ENCODE results near the gene DISP3. TPM values are rescaled to one million over a fixed set of nuclear protein-coding genes. Genes with fewer than 3 reads are reported as not detected.

DISP3 gene
- total and polyA plus RNA-seq, 2 of the 13 experiments (the other 11 are each of a cell fraction or from before 2014, with no cell fraction given), result 0.08 to 0.13 TPM

- H2AFZ ChIP-seq (ENCODE audit: low read length), result no peak overlapping the region
- FAIRE-seq (no peak), ATAC-seq (no peak), DNase-seq (ENCODE audit: low spot score) (no peak)
- H3K27ac ChIP-seq (ENCODE audit: extremely low read length, insufficient read depth, low read length), result no peak overlapping the region
- intact Hi-C loops (cut with micrococcal nuclease; ENCODE audit: unreplicated experiment), result no loop called here
- H4K20me1 ChIP-seq (ENCODE audit: insufficient read depth, low read length), result no peaks in the 10 kb centered on the region
- H3K79me2 ChIP-seq (ENCODE audit: insufficient read depth, low read length), result no peaks in the 10 kb centered on the region
- no peak overlapping the region for H3K9ac ChIP-seq (ENCODE audit: insufficient read depth, low read depth, low read length)
- H3K4me2 ChIP-seq (ENCODE audit: low read depth, low read length), result no peak overlapping the region
- H3K4me1 ChIP-seq (ENCODE audit: insufficient read depth, low read length), result no peaks in the 10 kb centered on the region
- no peak overlapping the region for H3K4me3 ChIP-seq (replicated peaks in 1 of 3; ENCODE audit: insufficient read depth in 1 of 3, low read depth in 2 of 3, low read length in 3 of 3)
- POLR2A ChIA-PET, result no interaction called here
- in situ Hi-C loops (cut with HindIII; ENCODE audit: extremely low pct_ligation_motif_present, low pct_unique_long_range_greater_than_20kb), result no loop called here
- no peaks in the 10 kb centered on the region for H3K36me3 ChIP-seq (replicated peaks in 1 of 2; ENCODE audit: control insufficient read depth in 1 of 2, insufficient read depth in 2 of 2, low read length in 2 of 2)
- H3K27me3 ChIP-seq (ENCODE audit: control insufficient read depth in 1 of 2, insufficient read depth in 2 of 2, low read length in 2 of 2), result peaks cover 0 to 29% of the 10 kb centered on the region in 2 experiments; a peak in 3 of 5 replicates
- WGBS (ENCODE audit: low lambda C conversion rate), result 22% methylated on average over 16 of the region's 23 CpGs
- no peaks in the 10 kb centered on the region for H3K9me3 ChIP-seq (ENCODE audit: low read length)
- BruUV-seq (replicated peaks), result no TSS peak
- TF ChIP-seq SMARCC2 (IDR thresholded peaks at IDR 0.05) (no peak), NR2F1 (CRISPR knock-in tag; IDR thresholded peaks at IDR 0.05) (no peak), ZBTB37 (CRISPR knock-in tag; IDR thresholded peaks at IDR 0.05) (no peak), ZKSCAN8 (CRISPR knock-in tag; IDR thresholded peaks at IDR 0.05; ENCODE audit: borderline replicate concordance) (no peak), ZNF431 (CRISPR knock-in tag; IDR thresholded peaks at IDR 0.05; ENCODE audit: borderline replicate concordance, low read depth) (no peak), FOSL2 (CRISPR knock-in tag; IDR thresholded peaks at IDR 0.05) (no peak), FLYWCH1 (CRISPR knock-in tag; IDR thresholded peaks at IDR 0.05) (no peak), MTA1 (CRISPR knock-in tag; IDR thresholded peaks at IDR 0.05; ENCODE audit: borderline replicate concordance) (no peak), ZNF251 (CRISPR knock-in tag; IDR thresholded peaks at IDR 0.05) (no peak), KLF6 (CRISPR knock-in tag; IDR thresholded peaks at IDR 0.05) (no peak), PTBP1 (IDR thresholded peaks at IDR 0.05; ENCODE audit: low read depth, low read length, poor library complexity, severe bottlenecking) (no peak), NFIC (IDR thresholded peaks at IDR 0.05; ENCODE audit: low read length) (no peak), TGIF2 (CRISPR knock-in tag; IDR thresholded peaks at IDR 0.05) (no peak), GATA4 (IDR thresholded peaks at IDR 0.05; ENCODE audit: borderline replicate concordance, low read depth) (no peak), ZBTB3 (CRISPR knock-in tag; IDR thresholded peaks at IDR 0.05; ENCODE audit: borderline replicate concordance, low read depth) (no peak)
- CTCF ChIA-PET (ENCODE audit: low intra/inter-chr PET ratio, low total read pairs), result no interaction called here
Measured at GRCh38 chr1:11520531-11521233, 41.7 kb downstream of the DISP3 start.

Measured in HepG2 (cell line).